NCI-H128 (cell line): Measurements from ENCODE around the gene TACR2.
A peak's percentile ranks its signal among the peaks of the same experiment; 100 is the strongest.

Source experiments
- DNase-seq: peaks from one replicate; lab custom pipeline; 2025; ENCODE audit not compliant: unreplicated experiment; lab: John Stamatoyannopoulos, UW

TACR2 gene

GRCh38 chr10:69421611-69422308 lies 5.0 kb upstream of the TACR2 start:
- peak; percentile 0 for DNase-seq

DNA sequence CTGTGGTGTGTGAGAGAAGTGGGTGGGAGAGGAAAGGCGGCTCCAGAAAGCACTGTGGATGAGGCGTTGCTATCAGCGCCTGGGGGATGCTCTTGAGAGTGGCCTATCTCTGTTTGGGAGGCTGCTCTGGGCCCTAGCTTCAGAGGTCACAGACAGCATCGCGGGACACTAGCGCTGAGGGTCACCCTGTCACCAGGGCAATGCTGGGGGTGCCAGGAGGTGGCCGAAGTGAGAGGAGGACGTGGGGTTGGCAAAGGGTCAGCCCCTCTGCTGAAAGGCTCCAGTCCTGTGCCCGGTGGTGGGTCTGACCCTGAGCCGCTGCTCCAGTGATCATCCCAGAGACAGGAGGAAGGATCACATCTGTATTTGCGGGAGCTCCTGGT lies 3.0 kb upstream of the TACR2 start:
- no peak for DNase-seq

DNA sequence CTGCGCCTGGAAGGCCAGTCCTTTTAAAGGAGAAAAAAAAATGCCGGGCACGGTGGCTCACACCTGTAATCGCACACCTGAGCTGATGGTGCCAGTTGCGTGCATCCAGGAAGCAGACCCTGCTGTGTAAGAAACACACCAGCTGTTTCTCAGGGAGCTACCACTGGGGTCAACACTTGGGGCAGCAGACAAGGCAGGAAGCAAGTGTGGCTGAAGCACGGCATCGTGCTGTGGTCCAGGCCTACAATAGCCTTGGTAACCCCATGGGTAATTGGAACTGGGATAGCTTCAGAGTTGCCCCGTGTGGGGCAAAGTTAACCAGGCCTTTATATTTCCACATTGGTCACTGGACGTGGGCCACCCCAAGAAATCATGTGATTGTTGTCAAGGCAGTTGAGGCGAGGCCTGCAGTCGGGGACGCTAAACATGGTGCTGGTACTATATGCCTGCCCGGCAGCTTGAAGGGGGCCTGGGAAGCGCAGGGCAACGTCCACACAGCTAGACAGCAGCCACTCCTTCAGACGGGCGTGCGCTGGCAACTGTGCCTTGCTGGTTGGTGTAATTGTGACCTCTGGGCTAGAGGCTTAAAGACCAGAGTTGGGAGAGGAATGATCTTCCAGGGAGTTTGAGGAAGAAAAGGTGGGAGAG lies 2.5 kb upstream of the TACR2 start:
- no peak for DNase-seq

DNA sequence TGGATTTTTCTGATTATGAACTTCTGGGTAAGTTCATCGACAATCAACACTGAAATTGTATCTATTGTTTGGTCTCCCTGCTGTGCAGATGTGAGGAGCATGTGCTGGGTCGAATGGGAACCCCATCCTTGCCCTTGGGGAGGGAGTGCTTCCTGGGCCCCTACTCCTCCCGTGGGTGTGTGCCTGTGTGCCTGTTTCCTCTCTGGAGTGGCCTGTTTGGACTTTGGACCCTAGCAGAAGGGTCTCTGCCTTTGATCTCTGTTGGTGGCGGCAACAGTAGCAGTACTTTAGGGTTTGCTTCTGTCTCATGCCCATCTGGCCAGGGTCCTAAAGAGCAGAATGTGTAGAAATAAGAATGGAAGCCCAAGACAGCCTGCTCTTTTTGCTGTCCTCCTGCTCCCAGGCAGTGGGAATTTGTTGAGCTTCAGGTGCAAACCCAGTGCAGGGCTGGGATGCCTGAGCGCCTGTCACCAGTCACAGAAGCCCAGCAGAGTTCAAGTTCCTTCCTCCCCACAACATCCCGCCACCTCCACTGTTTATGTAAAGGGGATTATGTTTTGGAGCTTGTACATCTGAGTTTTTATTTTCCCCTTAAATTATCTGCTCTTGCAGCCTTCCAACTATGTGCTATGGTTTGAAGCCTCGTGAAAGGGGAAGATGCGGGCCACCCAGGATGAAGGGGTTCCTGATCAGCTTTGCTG lies 1.5 kb upstream of the TACR2 start:
- DNase-seq = no peak

GRCh38 chr10:69417542-69417941 lies 824 bp upstream of the TACR2 start:
- DNase-seq = no peak

DNA sequence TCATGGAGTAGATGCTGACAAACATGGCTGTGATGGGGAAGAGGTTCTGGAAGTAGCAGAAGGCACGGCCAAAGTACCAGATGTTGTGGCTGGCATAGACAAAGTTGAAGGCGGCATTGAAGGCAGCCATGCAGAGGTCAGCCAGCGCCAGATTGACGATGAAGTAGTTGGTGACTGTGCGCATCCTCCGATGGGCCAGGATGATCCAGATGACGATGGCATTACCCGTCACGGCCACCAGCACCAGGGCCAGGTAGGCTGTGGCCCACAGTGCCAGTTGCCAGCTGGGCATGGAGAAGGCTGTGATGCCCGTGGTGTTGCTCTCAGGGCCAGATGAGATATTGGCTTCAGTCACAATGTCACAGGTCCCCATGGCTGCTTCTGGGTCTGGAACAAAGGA lies 767 bp downstream of the TACR2 start:
- no peak for DNase-seq

GRCh38 chr10:69415049-69415448 lies 1.7 kb downstream of the TACR2 start:
- DNase-seq = no peak

DNA sequence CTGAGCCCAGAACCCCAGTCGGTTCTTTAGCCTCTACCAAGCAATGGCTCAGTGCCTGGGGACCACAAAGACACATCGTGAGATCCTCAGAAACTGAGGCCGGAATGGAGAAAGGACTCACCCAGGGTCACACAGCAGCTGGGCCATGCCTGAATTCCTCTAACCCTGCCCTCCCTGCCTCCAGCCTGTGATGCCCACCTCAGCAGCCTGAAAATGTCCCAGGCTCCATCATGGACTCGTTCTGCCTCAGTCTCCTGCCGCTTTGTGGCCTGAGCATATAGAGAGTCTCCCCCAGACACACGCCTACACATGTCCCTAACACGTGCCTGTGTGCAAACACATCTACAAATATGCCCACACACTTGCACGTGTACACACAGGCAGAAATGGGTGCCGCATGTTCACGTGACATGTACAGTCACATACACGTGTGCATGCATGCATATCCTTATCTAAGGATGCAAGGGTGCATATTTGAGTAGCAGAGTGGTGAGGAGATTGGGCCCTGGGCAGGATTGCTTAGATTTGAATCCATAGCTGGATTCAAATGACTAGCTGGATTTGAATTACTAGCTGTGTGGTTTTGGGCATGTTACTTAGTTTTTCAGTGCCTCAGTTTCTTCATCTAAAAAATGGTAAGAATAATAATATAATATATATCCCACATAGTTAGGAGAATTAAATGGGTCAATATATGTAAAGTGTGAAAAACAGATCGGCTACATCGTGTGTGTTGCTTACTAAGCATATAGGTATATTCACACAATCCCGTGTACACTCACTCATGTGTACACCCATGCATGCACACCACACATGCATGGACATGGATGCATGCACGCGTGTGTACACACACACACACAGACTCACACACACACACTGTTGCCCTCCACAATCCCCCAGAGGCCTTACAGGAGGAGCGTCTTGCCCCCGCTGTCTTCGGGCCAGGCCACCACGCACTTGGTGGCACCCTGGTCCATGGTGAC lies 2.4 kb downstream of the TACR2 start:
- no peak for DNase-seq

- DNase-seq = peak; percentile 1
Observed at GRCh38 chr10:69413221-69413865, 3.4 kb downstream of the TACR2 start.

- no peak for DNase-seq
Observed at GRCh38 chr10:69412232-69412790, 4.4 kb downstream of the TACR2 start.

DNA sequence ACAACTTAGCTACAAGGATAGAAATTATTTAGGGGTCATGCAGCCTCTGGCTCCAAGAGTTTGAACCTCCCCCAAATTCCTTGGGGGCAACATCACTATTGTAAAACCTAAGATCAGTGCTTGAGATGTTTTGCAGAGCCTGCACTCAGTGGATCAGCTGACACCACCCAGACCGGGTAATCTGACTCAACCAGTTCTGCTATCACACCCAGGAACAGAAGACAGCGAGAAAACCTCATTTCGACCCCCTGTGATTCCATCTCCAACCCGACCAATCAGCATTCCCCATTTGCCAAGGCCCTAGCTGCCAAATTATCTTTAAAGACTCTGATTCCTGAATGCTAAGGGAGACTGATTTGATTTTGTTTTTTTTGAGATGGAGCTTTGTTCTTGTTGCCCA lies 5.2 kb downstream of the TACR2 start:
- no peak for DNase-seq

GRCh38 chr10:69410487-69410886 lies 6.2 kb downstream of the TACR2 start:
- DNase-seq = no peak

GRCh38 chr10:69409968-69410367 lies 6.8 kb downstream of the TACR2 start:
- DNase-seq = no peak

DNA sequence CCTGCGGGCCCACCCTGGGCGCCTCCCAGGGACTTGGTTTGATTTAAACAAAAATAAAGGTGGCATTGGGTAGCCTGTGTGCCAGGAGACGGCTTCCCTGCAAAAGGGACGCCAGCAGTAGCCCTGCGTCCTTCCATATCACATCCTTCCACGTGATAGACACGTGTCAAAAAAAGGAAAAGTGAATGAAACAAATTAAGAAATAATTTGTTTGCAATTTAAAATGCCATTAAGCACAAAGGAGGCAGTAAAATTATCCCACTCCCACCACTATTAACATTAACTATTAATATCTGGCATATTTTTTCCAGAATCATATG lies 7.6 kb downstream of the TACR2 start:
- DNase-seq = no peak

GRCh38 chr10:69408318-69409175 lies 8.2 kb downstream of the TACR2 start:
- DNase-seq = peak; percentile 63

- no peak for DNase-seq
Observed at GRCh38 chr10:69407621-69408301, 9.0 kb downstream of the TACR2 start.

DNA sequence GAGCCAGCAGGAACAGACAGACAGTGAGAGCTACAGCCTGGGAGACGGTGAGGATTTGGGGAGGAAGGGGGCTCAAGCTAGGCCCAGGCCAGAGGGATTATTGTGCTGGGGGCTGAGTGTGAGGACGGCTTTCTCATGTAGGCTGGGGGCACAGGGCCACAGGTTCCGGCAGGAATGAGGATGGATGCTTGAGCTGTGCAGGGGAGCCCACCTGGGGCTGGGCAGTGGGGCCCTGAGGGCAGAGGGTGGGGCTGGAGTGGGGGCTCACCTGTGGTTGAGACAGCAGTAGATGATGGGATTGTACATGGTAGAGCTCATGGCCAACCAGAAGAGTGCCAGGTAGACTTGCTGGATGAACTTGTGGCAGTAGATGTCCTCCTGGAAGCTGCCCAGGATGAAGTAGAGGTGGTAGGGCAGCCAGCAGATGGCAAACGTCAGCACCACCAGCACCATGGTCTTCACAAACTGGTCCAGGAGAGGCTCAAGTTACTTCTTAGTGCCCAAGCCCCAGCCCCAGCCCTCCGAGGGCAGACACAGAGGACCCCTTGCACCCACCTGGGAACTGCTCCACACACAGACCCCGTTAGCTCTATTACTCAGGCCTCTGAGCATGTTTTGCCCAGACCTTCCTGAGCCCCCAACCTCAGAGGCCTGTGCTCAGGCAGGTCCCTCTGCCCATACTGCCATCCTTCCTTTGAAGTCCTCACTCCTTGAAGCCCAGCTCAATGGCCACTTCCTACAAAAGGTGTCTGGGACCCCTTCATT lies 9.7 kb downstream of the TACR2 start:
- no peak for DNase-seq

- DNase-seq = no peak
Observed at GRCh38 chr10:69406302-69406811, 10.4 kb downstream of the TACR2 start.
